Activated T-cell treated with anti-CD3 and anti-CD28 coated beads for 4 hours (primary cell): ENCODE data around the gene APBA3.

Experiments used
- DNase-seq: peaks from one replicate; pipeline ENCODE4 v3.0.0-alpha.2; 2020

The APBA3 gene

DNA sequence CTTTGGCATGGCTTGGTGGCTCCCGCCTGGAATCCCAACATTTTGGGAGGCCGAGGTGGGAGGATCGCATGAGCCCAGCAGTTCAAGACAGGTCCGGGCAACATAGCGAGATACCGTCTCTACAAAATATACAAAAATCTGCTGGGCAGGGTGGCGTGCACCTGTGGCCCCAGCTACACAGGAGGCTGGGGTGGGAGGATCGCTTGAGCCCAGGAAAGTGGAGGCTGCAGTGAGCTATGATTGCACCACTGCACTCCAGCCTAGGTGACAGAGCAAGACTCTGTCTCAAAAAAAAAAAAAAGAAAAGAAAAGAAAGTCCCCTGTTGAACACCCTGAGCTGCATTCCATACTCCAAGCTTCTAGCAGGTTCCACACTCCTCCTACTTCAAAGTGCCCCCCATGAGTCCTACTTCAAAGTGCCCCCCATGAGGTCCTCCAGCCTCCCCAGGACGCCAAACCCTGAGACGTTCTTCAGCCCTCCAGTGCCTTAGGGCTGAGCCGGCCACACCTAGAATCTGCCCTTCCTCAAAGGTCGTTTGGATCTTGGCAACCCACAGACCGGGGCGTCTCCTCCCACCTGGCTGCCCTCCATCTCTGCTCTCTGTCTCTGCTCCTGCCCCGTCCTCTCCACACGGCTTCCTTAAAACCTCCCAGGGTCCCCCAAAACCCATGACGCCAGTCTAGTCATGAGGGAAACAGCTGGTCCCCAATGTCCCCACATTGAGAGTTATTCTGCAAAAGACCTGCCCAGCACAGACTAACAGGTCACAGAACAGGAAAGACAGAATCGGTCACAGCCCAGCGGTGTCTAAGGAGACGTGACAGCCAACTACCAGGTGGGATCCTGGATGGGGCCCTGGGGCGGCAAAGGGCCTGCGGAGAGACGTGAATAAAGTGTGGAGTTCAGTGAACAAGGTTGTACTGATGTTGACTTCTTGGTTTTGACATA is 48.6 kb downstream of the APBA3 start:
- DNase-seq, result no peak

- DNase-seq, result no peak
Observed at GRCh38 chr19:3710265-3710812, 51.2 kb downstream of the APBA3 start.

- no peak for DNase-seq
Observed at GRCh38 chr19:3708207-3708931, 53.1 kb downstream of the APBA3 start, which contains the start of gene TJP3. Gene TJP3, plus strand, starts transcription at chr19:3708384. Its CDS starts 20,049 bp downstream, at chr19:3728433.

DNA sequence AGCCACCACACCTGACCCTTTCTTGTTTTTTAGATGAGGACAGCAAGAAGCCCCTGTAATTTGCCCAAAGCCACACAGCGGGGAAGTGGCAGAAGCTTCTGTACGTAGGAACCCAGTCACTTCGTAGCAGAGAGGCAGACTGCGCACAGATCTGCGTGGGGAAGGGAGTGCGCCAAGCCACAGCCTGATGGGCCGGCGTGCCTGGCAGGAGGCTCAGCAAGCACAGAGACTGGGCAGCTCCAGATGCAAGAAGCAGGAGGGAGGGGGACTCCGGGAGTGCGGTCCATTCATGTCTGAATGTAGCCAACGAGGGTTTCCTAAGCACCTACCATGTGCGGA is 53.7 kb downstream of the APBA3 start:
- no peak for DNase-seq

DNA sequence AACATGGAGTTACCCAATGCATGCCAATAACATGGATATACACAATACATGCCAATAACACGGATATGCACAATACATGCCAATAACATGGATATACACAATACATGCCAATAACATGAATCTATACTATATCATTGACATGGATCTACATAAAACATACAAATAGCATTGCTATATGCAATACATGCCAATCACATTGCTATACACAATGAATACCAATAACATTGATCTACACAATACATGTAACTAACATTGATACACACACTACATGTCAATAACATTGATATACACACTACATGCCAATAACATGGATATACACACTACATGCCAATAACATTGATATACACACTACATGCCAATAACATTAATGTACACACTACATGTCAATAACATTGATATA is 60.3 kb downstream of the APBA3 start:
- no peak for DNase-seq
